AG04450 (cell line): ENCODE data around the gene BSPRY. TPM values are rescaled to one million over a fixed set of nuclear protein-coding genes. Genes with fewer than 3 reads are reported as not detected.
A peak's percentile ranks its signal among the peaks of the same experiment; 100 is the strongest.

Source experiments
- CTCF ChIA-PET: fragments of 300-600, 350-600 bp; formaldehyde crosslinking; extraction: SDS; loops from one replicate; lab custom pipeline; 2022; ENCODE audit warnings: antibody characterized with exemption, inconsistent platforms; lab: Charles Lee
- POLR2A ChIA-PET: fragments of 350-600 bp; formaldehyde crosslinking; extraction: SDS; loops from one replicate; lab custom pipeline; 2021; ENCODE audit warnings: antibody characterized with exemption, inconsistent platforms; lab: Yijun Ruan, JAX
- DNase-seq: peaks from one replicate; pipeline ENCODE4 v3.0.0-alpha.2; 2011; ENCODE audit warnings: low read depth, low spot score
- H3K27ac ChIP-seq: one replicate; pipeline ENCODE4 v1.5.1; 2012; ENCODE audit warnings: low read depth, low read length, control low read depth
- H3K27me3 ChIP-seq: one replicate; pipeline ENCODE4 v1.6.0; 2012; ENCODE audit warnings: low read length; ENCODE audit not compliant: control insufficient read depth, insufficient read depth
- H3K4me3 ChIP-seq: 2 replicates; pipeline ENCODE4 v1.5.1; 2011; ENCODE audit warnings: mild to moderate bottlenecking, low read depth, low read length, control low read depth
- H3K9me3 ChIP-seq: 2 replicates; pipeline ENCODE4 v1.5.1; 2012; ENCODE audit warnings: low read length; ENCODE audit not compliant: control insufficient read depth, insufficient read depth
- CTCF ChIP-seq: IDR thresholded peaks from 2 replicates; pipeline ENCODE4 v1.5.1; 2011; ENCODE audit warnings: low read depth, low read length, control low read depth, inconsistent platforms
- polyA plus RNA-seq: library from polyadenylated mRNA; depleted of rRNA; stranded (reverse); fragments of >200 nt; gene quantifications from 2 replicates; pipeline ENCODE4 v1.2.3, GENCODE V29; 2011

The BSPRY gene
- polyA plus RNA-seq, 1 experiment = not detected

- ChIA-PET POLR2A (no interaction called here), CTCF (no interaction called here)
- Histone ChIP-seq H3K27ac (no peak overlapping the region), H3K4me3 (no peak overlapping the region), H3K9me3 (peaks cover 2% of the 10 kb centered on the region; the same call in 1 of the 2 replicates), H3K27me3 (peaks cover 12% of the 10 kb centered on the region)
- TF ChIP-seq CTCF = no peak
- DNase-seq = no peak
These were observed 42.8 kb upstream of the BSPRY start for GRCh38 chr9:113306566-113306965.

- no peak for TF ChIP-seq CTCF
- POLR2A ChIA-PET = no interaction called here
- H3K4me3 ChIP-seq = no peak overlapping the region
- H3K9me3 ChIP-seq = peaks cover 2% of the 10 kb centered on the region; the same call in 1 of the 2 replicates
- CTCF ChIA-PET = interaction anchor here (1.3 to 1.9 kb wide), 4 partner anchors 11 to 99 kb away, joined by 6 to 30 read pairs (median 8); partner anchors contain the start of gene WDR31
- DNase-seq = no peak
- H3K27me3 ChIP-seq = peaks cover 9% of the 10 kb centered on the region
- H3K27ac ChIP-seq = no peak overlapping the region
These were observed 41.9 kb upstream of the BSPRY start for GRCh38 chr9:113307396-113307975.

GRCh38 chr9:113309204-113309813, 40.0 kb upstream of the BSPRY start:
- H3K4me3 ChIP-seq = no peak overlapping the region
- ChIA-PET POLR2A (no interaction called here), CTCF (interaction anchor here (0.6 to 2.2 kb wide), 16 partner anchors 9 to 473 kb away, joined by 3 to 30 read pairs (median 4); partner anchors contain the start of gene ALAD)
- TF ChIP-seq CTCF = peak; percentile 82
- peaks cover 4% of the 10 kb centered on the region for H3K27me3 ChIP-seq
- no peaks in the 10 kb centered on the region for H3K9me3 ChIP-seq
- DNase-seq = peak; percentile 10
- no peak overlapping the region for H3K27ac ChIP-seq

GRCh38 chr9:113310538-113310937, 38.8 kb upstream of the BSPRY start:
- POLR2A ChIA-PET = interaction anchor here (0.9 kb wide), 1 partner anchor 35 kb away, joined by 3 read pairs; the partner anchor contains the start of genes CDC26 and PRPF4
- CTCF ChIA-PET = interaction anchor here (0.7 to 2.2 kb wide), 5 partner anchors 16 to 134 kb away, joined by 3 to 17 read pairs (median 4); partner anchors contain the start of gene ALAD
- TF ChIP-seq CTCF = no peak
- Histone ChIP-seq H3K4me3 (no peak overlapping the region), H3K9me3 (no peaks in the 10 kb centered on the region), H3K27me3 (no peaks in the 10 kb centered on the region), H3K27ac (no peak overlapping the region)
- DNase-seq = no peak

GRCh38 chr9:113311961-113312360, 37.4 kb upstream of the BSPRY start:
- no peak for DNase-seq
- TF ChIP-seq CTCF = no peak
- Histone ChIP-seq H3K9me3 (no peaks in the 10 kb centered on the region), H3K4me3 (no peak overlapping the region), H3K27ac (no peak overlapping the region), H3K27me3 (peaks cover 2% of the 10 kb centered on the region)
- CTCF ChIA-PET = interaction anchor here (0.6 to 2.0 kb wide), 5 partner anchors 87 to 343 kb away, joined by 3 to 8 read pairs (median 5); partner anchors contain the start of gene ALAD
- POLR2A ChIA-PET = no interaction called here
